HG03460 (cell line): ENCODE results near the gene CACNB1.

Experiments
- ATAC-seq: cut with Tn5 transposase; IDR thresholded peaks from one replicate; pipeline ENCODE4 v1.9.1; 2021; ENCODE audit not compliant: unreplicated experiment

The CACNB1 gene

GRCh38 chr17:39153599-39154051 is 43.8 kb downstream of the CACNB1 start:
- ATAC-seq = no peak

DNA sequence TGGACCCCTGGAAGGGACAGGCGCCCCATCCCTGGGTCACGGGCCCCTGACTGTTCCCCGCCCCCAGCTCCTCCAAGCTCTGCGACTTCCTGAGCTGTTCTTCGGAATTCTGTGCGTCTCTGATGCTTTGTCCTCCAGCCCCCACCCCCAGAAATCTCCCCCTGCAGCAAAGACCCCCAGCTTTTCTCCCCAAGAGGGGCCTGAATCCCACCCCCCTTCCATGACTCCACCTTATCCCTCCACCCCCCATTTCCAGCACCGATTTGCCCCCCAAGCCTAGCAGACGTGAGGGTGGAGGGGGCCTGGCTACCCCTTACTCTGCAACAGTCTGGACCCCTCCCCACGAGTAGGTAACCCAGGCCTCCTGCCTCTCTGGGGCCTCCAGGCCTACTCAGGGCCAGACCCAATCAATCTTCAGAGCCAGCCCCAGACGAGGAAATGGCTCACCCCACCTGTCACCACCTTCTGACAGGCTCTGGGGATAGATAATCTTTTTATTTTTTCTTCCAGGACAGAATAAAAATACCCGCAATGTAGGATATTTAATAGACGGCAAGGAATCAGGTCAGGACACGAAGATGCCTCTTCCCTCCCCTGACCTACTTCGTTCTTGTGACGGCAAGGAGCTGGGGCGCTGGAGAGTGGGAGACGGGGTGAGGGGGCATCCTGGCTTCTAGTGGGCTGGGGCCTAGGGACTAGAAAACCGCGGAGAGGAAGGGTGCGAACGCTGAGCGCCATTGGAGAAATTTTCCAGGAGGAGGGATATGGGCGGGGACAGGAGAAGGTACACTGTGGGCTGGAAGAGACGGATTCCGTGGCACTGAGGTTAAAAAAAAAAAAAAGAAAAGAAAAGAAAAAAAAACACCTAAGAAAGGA is 45.3 kb downstream of the CACNB1 start:
- no peak for ATAC-seq

- no peak for ATAC-seq
Observed at GRCh38 chr17:39151150-39151942, 46.1 kb downstream of the CACNB1 start, which contains the start of gene PLXDC1. Gene PLXDC1 (minus strand): TSS chr17:39151637. CDS start chr17:39151437, 200 bp downstream.

GRCh38 chr17:39150795-39151149 is 46.7 kb downstream of the CACNB1 start:
- ATAC-seq = no peak

- ATAC-seq = no peak
Observed at GRCh38 chr17:39150104-39150634, 47.3 kb downstream of the CACNB1 start.

DNA sequence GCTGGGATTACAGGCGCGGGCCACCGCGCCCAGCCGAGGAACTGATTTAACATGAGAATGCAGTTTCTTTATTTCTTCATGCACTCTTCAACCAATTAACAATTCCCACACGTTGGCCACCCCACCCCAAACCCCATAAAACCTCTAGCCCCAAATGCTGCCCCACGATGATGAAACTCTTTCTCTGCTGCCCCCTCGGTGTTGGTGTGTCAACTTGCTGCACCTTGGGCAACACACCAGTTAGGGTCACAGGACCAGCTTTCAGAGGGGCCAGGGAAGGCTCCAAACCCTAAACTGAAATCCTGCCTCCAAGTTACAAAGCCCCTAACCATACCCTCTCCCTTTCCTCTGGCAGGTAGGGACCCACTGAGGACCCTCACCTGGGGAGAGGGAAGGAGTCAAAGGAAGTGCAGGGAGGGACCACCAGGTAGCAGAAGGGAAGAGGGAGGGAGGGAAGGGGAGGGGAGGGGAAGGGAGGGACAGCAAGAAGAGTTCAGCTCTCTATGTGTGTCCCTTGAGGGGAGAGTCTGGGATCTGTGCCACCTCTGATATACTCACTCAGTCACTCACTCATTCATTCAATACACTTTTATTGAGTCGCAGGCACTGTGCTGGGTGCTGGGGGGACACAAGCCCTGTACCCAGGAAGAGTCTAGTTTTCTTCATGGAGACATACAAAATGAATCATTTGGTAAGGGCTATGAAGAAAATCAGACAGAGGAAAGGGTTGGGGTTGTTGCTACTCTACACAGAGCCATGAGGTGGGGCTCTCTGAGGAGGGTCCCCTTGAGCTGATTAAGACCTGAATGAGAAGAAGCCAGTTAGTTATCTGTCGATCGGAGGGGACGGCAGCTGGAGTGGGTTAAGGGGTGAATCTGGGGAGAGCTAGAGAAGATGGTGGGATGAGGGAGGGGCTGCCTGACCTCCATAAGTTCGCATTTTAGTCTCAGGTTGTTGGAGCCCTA is 50.0 kb downstream of the CACNB1 start:
- ATAC-seq = no peak

DNA sequence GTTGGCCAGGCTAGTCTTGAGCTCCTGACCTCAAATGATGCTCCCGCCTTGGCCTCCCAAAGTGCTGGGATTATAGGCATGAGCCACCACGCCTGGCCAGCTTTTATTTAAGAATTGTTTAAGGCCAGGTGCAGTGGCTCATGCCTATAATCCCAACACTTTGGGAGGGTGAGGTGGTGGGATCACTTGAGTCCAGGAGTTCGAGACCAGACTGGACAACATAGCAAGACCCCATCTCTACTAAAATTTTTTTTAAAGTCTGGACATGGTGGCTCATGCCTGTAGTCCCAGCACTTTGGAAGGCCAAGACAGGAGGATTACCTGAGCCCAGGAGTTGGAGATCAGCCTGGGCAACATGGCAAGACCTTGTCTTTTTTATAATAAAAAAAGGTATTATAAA is 51.2 kb downstream of the CACNB1 start:
- ATAC-seq = no peak

GRCh38 chr17:39145143-39145542 is 52.3 kb downstream of the CACNB1 start:
- no peak for ATAC-seq

DNA sequence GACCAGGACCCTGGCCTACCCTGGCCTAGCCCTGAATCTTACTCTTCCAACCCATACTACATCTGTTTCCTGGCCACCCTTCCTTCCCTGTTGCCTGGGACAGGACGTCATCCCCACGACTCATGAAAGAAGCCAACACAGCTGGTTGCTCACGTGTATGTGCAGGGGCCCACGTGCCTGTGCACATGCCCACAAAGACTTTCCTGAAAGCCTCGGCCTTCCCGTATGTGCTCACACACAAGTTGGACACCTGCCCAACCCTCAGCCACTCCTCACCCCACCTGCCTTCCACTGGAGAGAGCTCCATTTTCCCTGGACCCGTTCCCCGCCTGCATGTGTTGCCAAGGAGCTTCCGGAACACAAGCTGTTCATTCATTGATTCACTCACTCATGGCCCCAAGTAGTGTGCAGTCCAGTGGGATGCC is 53.0 kb downstream of the CACNB1 start:
- no peak for ATAC-seq

GRCh38 chr17:39143552-39144093 is 53.8 kb downstream of the CACNB1 start:
- no peak for ATAC-seq

DNA sequence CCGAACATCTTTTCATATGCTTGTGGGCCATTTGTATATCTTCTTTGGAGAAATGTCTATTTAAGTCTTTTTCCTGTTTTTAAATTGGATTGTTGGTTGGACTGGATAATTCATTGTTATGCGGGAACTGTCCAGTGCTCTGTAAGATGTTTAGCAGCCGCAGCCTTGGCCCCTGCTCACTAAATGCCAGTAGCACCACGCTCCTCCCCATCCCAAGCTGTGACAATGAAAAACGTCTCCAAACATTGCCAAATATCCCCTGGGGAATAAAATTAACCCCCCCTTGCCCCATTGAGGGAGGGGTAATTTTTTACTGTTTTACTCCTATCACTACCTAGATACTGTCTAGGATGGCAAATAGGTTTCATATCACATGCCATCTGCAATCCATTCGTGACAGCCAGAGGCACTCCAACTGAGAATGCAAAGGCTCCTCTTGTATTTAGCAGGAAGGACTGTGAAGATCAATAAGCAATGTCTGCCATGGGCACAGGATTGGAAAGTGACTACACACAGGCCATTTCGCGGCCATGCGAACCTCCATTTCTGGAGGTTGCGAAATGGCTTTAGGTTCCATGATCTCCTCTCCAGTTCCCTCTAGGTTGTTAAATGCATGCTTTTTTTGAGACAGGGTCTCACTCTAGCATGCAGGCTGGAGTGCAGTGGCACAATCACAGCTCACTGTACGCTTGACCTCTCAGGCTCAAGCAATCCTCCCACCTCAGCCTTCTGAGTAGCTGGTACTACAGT is 55.4 kb downstream of the CACNB1 start:
- no peak for ATAC-seq

- ATAC-seq = no peak
Observed at GRCh38 chr17:39141294-39141693, 56.2 kb downstream of the CACNB1 start.

GRCh38 chr17:39139561-39139960 is 57.9 kb downstream of the CACNB1 start:
- ATAC-seq = no peak

DNA sequence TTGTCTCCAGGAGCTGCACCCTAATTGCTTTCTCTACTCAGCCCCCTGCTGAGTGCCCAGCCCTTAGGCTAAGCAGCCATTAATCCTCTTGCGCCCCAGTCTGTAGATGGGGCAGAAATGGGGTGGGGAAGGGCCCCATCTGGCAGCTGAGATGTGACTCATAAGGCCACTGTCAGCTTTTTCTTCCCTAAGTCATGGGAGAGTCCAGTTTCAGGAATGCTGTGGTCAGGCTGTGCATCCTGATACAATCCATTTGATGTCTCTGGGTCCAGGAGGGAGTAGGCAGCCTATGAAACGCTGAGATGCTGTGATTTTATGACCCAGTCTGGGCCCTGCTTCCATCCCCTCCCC is 58.3 kb downstream of the CACNB1 start:
- no peak for ATAC-seq

GRCh38 chr17:39138431-39139160 is 58.9 kb downstream of the CACNB1 start:
- ATAC-seq = no peak

DNA sequence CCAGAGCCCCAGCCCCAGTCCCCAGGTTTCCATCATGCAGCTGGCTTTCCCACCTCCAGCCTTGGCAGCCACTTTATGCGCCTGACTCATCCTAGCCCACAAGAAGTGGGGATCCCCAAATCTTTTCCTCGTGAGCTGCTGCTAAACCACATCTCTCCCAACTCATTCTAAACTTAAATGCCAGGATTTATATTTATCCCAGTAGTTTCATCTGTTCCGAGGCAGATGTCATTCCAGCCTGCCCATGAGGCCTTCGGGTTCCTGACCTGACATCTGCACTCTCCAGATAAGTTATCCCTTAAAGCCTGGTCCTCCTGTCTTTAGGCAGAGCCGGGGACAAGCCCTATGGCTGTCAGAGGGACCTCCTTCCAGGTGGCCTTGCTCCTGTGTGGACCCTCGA is 62.6 kb downstream of the CACNB1 start:
- ATAC-seq = no peak

DNA sequence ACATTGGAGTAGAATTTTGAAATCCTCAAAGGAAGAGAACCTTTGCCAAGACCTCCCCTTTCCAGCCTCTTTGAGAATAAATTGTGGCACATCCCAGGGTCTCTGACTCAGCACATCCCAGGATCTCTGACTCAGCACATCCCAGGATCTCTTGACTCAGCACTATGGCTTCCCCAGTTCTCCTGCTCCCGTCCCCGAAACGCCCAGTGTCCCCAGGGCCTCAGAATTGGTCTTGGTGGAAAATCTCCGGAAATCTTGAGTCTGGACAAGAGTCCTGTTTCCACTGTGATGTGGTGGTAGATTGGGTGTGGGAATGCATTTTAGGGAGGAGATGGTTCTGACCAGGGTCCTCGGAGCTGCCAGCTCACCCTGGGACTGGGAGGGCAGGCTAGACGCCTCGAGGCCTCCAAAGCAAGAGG is 65.3 kb downstream of the CACNB1 start:
- no peak for ATAC-seq

DNA sequence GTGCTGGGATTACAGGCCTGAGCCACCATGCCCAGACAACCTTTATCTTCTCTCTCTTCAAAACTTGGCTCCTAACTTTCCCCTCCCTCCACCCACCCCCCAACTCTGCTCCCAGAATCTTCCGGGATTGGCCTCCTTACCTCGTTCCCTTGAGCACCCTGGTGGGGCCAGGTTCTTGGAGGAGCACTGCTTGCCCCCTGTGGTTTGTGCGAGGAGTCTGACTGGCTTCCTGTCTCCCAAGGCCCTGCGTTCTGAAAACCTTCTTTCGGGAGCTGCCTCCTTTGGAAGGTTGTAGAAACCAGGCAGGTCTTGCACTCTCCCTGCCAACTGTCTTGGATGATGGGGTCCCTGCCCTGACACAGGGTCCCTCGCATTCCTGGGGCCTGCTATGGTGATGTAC is 65.9 kb downstream of the CACNB1 start:
- no peak for ATAC-seq

- no peak for ATAC-seq
Observed at GRCh38 chr17:39130205-39130604, 67.3 kb downstream of the CACNB1 start.
